HG02759 (cell line): Measurements from ENCODE around the gene DBN1.
"Not testable (repeated sequence)": the region's sequence is repeated elsewhere in the genome, so short reads cannot be mapped to it uniquely, and the experiment has no call there.

Source experiments
- ATAC-seq: cut with Tn5 transposase; IDR thresholded peaks from one replicate; pipeline ENCODE4 v1.9.1; 2021; ENCODE audit warnings: mild to moderate bottlenecking, moderate library complexity; ENCODE audit not compliant: unreplicated experiment

The DBN1 gene

DNA sequence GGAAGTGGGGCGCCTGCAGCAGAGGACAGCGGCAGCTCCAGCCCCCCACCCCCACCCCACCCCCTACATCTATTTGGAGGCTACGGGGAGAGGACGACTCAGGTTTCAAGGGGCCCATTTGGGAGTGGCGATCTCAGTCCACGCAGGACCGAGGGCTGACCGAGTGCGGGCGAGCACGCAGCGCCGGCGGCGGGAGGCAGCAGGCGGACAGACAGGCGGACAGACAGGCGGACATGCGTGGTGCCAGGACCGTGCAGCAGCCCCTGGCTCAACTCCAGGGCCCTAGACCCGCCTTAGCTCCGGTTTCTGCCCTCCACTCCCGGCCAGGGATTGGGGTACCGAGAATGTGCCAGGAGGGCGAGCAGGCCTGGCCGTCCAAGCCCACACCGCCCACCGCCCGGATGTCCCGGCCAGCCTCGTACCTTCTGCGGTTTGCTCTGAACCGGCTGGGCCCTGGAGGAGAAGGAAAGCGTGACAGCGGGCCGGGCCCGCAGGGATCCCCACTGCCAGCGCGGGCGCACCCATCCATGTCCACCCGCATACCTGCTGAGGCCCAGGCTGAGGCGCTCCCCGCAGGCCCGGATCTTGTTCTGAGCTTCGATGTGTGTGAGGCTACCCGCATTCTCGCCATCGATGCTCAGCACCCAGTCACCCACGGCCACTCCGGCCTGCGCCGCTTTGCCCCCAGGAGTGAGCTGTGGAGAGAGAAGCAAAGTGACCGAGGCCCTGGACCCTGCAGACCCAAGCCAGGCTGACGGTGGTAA is 18.7 kb upstream of the DBN1 start:
- ATAC-seq = no peak

DNA sequence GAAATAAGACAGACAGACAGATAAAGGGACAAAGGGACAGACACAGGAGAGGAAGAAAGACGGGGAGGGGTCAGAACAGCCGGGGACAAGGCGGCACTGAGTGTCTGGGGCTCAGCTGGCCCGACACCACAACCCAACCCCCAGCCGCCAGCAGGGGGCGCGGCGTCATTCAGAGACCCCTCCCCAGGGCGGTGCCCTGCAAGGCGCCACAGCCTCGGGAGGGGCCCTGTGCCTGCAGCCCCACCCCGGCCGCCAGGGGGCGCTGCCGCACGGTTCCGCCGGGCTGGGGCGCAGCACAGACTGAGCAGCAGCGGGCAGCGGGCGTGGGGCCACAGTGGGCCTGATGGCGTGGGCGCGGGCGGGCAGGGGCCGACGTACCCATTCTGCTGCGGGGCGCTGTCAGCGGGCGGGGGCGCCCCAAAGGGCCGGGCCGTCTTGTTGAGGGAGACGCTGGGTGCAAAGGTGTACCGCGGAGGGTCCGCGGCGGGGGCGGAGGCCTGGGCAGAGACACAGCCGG is 18.1 kb upstream of the DBN1 start:
- ATAC-seq = no peak

DNA sequence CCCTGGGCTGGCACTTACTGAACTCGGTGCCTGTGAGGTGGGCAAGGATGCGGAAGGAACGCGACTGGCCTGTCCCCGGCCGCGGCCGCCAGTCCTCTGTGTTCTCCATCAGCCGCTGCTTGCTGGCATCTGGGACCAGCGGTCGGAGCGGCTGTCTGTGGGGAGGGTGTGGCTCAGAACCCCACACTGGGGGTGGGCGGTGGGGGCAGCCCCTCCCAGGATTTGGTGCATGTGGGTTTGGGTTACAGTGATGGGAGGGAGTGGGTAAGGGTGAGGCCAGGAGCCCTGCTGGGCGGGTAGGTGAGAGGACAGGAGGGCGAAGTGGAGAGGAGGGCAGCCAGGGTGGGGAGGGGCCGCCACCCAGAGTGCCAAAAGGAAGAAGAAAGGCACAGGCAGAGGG is 17.6 kb upstream of the DBN1 start:
- no peak for ATAC-seq

DNA sequence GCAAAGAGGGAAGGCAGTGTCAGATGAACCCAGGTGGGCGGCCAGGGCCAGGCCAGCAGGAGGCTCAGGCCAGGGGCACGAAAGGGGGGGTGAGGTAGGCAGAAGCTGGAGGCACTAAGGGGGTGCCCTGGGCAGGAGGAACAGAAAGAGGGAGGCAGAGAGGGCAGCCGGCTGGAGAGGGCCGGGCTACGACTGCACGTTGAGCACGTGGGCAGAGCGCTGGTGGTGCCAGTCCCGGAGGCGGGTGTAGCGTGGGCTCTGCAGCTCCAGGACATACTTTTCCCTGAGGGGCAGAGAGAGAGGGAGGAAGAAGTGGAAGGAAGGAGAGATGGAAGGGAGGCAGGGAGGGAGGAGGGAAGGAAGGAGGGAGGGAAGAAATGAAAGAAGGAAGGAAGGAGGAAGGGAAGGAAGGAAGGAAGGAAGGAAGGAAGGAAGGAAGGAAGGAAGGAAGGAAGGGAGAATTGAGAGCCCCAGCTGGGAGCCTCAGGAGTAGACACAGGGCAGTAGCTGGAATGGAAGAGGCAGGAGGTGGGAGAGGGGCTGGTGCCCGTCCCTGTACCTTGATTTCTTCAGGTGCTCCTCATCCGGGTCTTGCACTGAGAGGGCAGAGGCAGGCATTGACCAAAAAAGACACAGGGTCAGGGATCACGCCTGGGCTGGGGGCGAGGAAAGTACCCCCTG is 17.0 kb upstream of the DBN1 start:
- no peak for ATAC-seq

DNA sequence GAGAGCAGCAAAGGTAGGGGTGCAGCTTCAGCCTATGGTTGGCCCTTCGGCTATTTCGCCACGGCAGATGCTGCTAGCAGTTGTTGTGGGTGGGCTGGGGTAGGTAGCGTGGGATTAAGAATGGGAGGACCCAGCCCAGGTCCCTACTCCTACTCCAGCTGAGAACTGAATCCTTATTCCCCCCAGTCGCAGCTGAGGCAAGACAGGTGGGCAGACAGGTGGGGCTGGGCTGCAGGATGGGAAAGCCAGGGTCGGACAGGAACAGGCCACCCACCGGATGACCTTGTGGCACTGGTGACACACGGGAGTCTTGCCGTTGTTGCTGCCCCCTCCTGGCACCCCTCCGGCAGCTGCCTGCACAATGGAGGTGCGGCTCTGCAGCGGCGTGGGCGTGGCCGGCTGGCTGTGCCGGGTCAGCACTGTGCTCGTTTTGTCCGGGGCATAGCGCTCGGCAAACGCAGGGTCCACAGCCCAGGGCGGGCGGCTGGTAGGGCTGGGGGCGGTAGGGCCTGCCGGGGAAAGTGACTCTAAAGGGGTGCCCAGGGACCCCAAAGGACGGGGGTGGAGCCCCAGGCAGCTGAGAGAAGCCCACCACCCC is 15.8 kb upstream of the DBN1 start:
- ATAC-seq = no peak

DNA sequence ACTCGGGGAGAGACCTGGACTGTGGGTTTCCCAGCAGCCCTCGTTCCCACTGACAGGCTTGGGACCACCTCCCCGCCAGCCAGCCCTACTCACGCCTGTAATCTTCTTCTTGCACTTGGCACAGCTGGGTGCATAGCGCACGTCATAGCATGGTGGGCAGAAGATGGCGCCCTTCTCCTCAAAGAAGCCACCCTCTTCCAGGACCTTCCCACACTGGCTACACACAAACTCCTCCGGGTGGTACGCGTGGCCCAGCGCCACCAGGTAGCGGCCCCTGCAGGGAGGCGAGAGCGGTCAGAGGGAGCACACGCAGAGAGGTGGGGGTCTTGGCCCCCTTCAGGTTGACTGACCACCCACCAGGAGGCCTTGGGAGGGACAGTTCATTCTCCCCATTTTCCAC is 14.5 kb upstream of the DBN1 start:
- no peak for ATAC-seq

DNA sequence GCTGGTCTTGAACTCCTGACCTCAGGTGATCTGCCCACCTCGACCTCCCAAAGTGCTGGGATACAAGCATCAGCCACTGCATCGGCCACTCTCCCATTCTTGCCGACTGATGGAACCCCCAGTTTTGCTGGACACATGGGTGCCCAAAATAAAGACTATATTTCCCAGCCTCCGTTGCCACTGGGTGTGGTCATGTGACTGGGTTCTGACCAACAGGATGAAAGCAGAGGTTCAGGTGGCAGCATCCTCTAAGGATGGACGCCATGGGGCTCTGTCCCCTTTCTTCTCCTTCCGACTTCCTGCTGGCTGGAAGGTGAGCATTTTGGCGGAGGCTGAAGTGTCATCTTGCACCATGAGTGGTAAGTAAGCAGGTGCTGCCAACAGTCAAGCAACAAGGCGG is 13.7 kb upstream of the DBN1 start:
- ATAC-seq = no peak

DNA sequence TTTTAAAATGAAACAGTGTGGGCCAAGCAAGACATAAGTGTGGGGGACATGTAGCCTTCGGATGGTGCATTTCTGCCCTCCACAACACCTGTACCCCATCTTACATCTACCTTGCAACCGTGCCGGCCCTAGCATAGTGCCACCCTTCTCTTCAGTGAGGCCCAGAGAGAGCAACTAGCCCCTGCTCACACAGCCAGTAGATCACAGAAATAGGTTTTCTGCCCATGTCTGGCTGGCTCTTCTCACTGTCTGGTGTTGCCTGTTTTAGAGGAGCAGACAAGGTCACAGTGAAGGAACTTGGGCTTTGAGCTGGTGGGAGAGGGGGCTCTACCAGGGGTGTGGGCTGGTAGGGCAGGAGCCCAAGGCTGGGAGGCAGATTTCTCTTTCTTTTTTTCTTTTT is 12.8 kb upstream of the DBN1 start:
- ATAC-seq = no peak

DNA sequence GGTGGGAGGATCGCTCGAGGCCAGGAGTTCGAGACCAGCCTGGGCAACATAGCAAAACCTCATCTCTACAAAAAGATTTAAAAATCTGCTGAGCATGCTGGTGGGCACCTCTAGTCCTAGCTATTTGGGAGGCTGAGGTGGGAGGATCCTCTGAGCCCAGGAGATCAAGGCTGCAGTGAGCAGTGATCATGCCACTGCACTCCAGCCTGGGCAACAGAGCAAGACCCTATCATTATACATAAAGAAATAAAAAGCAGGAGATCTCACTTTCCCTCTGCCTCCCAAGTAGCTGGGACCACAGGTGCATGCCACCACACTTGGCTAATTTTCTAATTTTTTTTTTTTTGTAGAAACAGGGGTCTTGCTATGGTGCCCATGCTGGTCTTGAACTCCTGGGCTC is 12.3 kb upstream of the DBN1 start:
- not testable (repeated sequence) for ATAC-seq

DNA sequence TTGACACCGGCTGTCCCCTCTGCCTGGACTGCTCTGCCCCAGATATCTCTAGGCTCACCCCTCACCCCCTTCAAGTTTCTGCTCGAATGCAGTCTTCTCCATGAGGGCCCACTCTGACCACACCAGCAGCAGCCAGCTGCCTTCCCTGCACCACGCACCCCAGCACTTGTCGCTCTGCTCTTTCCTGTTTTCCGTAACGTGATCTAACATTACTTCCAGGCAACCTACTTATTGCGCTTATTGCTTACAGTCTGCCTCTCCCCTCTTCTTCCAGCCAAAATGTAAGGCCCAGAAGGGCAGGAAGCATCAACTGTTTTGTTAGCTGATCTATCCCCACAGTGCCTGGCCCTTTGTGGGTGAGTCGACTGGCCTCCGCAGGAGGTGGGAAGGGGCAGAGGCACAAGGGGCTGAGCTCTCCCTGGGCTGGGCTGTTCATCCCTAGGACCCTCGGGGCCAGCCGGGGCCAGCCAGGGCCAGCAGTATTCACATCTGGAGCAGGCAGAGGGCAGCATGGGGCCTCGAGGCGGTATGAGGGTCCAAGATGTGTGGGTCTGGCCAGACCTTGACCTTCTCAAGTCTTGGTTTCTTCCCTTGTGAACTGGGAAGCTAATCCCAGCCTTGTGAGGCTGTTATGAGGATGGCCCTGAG is 11.6 kb upstream of the DBN1 start:
- ATAC-seq = no peak

DNA sequence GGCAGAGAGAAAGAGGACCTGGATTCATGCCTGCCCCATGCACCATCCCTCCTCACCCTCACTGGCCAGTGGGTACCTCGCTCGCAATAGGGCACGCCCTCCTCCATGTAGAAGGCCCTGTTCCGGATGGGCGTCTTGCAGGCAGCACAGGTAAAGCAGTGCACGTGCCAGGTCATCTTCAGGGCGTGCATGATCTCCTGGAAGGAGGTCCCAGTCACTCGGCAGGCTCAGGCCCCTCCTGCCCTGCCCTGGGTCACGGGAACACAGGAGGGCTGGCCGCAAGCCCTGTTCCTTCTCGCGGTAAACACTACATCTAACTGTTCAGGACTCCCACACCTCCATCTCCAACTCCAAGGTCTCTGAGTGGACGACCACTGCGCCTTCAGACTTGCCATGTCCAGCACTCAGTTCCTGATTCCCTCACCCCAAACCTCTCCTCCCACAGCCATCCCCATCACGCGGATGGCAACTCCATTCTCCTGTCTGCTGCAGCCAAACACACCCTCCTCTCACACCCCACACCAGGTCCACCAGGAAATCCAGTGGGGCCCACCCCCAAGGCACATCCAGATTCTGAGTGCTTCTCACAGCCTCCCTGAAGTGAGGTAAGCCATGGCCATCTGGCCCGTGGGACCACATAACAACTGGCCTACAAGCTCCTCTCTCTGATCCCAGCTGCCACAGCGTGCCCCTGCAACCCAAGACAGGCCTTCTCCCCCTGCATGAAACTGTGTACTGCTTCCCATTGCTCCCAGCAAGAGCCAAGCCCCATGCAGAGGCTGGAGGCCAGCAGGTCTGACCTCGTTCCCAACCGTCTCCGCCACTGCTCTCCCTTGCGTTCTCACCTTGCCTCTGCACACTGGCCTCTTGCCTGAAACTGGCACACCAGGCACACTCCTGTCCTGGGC is 10.8 kb upstream of the DBN1 start:
- no peak for ATAC-seq

DNA sequence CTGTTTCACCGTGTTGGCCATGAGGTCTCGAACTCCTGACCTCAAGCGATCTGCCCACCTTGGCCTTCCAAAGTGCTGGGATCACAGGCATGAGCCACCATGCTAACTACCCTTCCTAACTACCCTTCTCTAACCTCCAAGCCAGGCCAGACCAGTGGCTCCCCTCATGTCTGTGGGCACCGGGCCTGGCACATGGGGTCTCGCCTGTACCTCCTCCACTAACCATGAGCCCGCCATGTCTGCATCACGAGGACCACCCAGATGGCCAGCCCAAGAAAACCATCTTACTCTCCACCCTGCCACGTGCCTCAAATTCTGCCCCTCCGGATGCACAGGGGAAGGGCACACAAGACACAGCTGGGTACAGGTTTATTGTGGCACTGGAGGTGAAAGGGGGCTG is 9.6 kb upstream of the DBN1 start:
- ATAC-seq = no peak

DNA sequence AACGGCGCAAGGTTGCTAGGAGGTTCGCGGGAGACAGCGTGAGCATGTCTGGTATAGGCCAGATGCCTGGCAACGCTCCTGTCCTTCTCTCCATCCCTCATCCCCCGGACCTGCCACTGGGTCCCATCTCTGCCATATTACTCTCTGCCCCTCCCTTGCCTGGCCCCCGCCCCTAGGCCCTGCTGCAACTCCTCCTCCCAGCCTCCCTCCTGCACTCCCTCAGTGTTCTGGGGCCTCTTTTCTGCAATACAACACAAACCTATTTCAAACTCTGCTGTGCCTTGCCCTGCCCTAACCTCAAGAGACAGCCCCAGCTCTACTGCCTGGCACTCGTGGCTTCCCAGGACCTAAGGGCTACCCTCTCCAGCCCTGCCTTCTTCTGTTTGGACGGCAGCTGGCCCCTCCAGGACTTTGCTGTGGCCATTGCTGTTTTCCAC is 8.9 kb upstream of the DBN1 start:
- no peak for ATAC-seq

DNA sequence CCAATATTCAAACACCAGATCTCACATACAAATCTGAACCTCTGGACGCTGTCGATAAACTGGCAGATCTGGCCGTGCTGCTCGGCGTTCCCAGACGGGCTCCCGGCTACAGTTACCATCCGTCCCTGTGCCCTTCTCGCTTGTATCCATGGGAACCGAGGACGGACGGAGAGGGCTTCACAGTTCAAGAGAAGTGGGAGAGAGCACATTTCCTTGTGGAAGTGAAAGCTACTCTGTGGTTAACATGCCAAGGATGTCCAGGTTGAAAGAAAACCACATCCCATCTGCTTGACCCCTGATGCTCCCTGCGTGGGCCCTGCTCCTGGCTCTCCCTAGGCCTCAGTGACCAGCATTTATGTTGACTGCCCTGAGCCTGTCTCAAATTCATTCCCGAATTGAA is 6.3 kb upstream of the DBN1 start:
- no peak for ATAC-seq

DNA sequence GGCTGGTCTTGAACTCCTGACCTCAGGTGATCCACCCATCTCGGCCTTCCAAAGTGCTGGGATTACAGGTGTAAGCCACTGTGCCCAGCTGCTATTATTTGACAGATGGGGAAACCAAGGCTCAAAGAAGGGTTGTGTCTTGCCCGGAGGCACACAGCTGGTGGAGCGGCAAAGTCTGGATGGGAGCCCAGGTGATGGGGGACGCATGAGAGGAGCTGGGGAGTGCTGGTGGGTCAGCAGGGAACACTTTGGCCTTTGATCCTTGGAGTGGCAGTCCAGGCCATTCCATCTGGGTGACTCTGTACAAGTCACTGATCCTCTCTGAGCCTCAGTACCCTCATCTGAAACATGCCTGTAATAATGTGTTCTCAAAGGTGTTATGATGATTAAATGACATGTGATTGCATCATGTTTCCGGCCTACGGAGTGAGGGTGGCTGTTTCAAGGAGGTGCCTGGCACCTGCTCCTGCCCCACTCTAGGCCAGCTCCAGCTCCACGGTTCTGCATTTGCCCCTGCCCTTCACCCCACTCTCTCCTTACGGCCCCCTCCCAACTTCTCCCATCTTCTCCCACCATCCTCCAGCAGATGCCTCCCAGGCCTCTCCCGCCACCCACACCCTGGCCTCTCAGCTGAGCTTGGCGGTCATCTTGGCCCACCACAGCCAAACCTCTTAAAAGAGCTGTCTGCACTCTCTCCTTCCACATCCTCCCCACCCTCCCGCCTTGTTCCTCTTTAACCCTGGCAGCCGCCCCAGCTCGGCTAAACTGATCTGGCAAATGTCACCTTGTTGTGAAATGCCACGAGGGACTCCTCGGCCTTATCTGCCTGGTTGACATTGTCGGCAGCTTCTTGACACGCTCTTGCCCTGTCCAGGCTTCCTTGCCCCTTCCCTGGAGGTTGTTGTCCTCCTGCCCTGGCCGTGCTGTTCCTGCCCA is 5.5 kb upstream of the DBN1 start:
- no peak for ATAC-seq

DNA sequence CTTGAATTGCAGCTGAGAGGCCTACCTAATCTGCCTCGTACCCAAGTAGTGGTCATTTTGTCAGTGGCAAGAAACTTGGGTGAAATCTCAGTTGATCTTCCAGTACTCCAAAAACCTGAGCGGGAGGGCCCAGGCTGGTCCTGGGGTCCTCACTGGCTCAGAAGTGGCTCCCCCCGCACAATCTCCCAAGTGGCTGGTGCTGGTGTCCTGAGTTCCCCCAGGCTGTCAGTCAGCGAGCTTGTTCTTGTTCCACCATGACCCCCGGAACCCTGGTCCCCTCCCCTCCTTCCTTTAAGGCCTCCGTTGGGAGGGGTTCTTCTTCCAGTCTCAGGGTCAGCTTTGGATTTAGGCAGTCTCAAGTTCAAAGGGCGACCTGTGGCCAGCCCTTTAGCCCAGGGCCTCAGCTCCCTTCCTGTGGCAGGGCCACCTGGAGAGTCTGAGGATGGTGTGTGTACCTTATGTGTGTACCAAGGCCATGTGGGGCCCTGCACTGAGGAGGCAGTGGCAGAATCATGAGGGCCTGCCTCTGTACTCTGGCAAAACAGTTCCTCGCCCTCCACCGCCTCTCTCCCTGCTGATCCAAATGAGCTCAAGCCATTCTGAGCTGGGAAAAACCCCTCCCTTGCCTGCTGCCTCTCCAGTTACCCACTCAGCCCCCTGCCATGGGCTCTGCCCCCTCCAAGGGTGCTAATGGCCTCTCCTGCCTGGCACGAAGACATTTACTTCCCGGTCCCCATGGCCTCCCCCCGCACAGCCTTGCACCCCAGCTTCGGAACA is 4.5 kb upstream of the DBN1 start:
- ATAC-seq = no peak

DNA sequence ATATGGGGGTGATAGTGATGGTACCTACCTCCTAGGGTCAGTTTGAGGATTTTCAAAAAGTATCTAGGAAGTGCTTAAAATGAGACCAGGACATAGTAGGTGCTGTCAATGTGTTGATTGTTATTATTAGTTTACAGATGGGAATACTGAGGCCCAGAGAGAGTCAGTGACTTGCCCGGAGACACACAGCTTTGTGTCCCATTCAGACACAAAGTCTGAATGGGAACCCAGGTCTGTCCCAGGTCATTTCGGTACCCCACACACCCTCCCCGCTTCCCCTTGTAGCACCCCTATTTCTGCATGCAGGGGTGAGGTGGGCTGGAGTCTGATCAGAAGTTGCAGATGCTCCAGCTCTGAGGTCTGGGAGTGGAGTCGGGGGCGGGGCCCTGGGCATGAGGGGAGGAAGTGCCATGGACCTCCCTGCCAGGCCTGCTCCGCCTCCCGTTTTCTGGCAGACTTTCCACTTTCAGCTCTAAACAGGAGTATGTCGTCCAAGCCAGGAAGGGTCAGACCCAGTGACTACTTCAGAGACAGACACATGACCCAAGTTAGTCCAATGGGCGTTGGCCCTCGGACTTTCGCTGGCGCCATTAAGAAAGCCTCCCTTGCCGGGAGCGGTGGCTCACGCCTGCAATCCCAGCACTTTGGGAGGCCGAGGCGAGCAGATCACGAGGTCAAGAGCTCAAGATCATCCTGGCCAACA is 3.2 kb upstream of the DBN1 start:
- no peak for ATAC-seq
